Pancreas (tissue), 10 donors: ENCODE results near the gene REV1. TPM values are rescaled to one million over a fixed set of nuclear protein-coding genes. Genes with fewer than 3 reads are reported as not detected.

Experiments used
- ATAC-seq, 4 donors: fragments of 200-7000 bp; cut with Tn5 transposase; one replicate each; pipeline versions ENCODE4 v1.8.0 to v1.9.1; 2020; ENCODE audit warnings: mild to moderate bottlenecking in 4 of 4, moderate library complexity in 4 of 4
- DNase-seq, 6 donors: peaks; one replicate each; pipeline ENCODE4 v3.0.0-alpha.2; 2020
- FAIRE-seq: peaks from 2 replicates; lab custom pipeline; 2012; peaks lifted over from hg19 to GRCh38; lab: Jason Lieb, UNC
- H3K27ac ChIP-seq, 4 donors: fragments of 200-600 bp; sonication (generic); 1 replicate in 3 of 4; 2 replicates in 1 of 4; pipeline versions ENCODE4 v1.5.0 to v1.8.0; 2020
- H3K27me3 ChIP-seq, 4 donors: fragments of 200-600 bp; one replicate each; pipeline ENCODE4 v1.8.0; 2021
- H3K36me3 ChIP-seq, 3 donors: fragments of 200-600 bp; sonication (generic) in 1 of 3; one replicate each; pipeline versions ENCODE4 v1.5.0 to v1.8.0; 2020 to 2021
- H3K4me1 ChIP-seq, 3 donors: fragments of 200-600 bp; one replicate each; pipeline ENCODE4 v1.8.0; 2021
- H3K4me3 ChIP-seq, 4 donors: fragments of 200-600 bp; sonication (generic) in 2 of 4; one replicate each; pipeline versions ENCODE4 v1.5.0 to v1.8.0; 2020 to 2021
- H3K9me3 ChIP-seq, 4 donors: fragments of 200-600 bp; one replicate each; pipeline ENCODE4 v1.8.0; 2021
- CTCF ChIP-seq, 4 donors: fragments of 200-600 bp; sonication (generic) in 3 of 4; IDR thresholded peaks; one replicate each; pipeline versions ENCODE4 v1.5.0 to v1.8.0; 2021; ENCODE audit warnings: antibody characterized with exemption in 4 of 4
- WGBS, 2 donors: extraction: QIAGEN DNeasy Blood & Tissue Kit; methylation state at CpG; one replicate each; pipeline ENCODE4 v1.1.7; 2013; 5-methylcytosine and 5-hydroxymethylcytosine counted together
- intact Hi-C, 3 donors: fragments of 100-400 bp; cut with DNase I; formaldehyde crosslinking; loops; one replicate each; pipeline versions ENCODE4 v1.11.1 to v1.14.2; 2022
- polyA plus RNA-seq, 2 donors: library from polyadenylated mRNA; stranded (reverse); fragments of 200-250 nt; gene quantifications; one replicate each; pipeline ENCODE4 v1.2.3, GENCODE V29; 2013
- total RNA-seq, 6 donors: library from RNA; stranded (reverse); fragmentation: NEBNext Ultra II Directional in 4 of 6; extraction: Animal tissue kit (Norgen Biotek cat#: 25700) in 4 of 6; gene quantifications; one replicate each; pipeline versions ENCODE4 v1.2.1 to v1.2.4, GENCODE V29; 2021 to 2023
- donor health status: healthy with polysubstance abuse.
- donor health status: DM: no; HTN: no; CAD: no; lungs with moderate emphysema.
- donor health status: DM: no; HTN: no; CAD: no.
- donor health status: control.
- donor health status: control.
- donor health status: Bipolar disorder and iron deficiency.
- donor health status: DM: yes; HTN: yes; CAD: no.
- donor health status: DM: no; HTN: no; CAD: no.
- donor health status: DM: no; HTN: no; CAD: no.
- donor health status: DM: yes; HTN: yes; CAD: no.

REV1 gene
- total RNA-seq: 10 to 100 TPM in 5 of 6 donors, 1 to 10 TPM in 1; 9.3 to 19.6 (median 14.1) TPM
- polyA plus RNA-seq: 10 to 100 TPM; 10.7 to 22.6 TPM

- FAIRE-seq: no peak
- intact Hi-C loops: no loop called here
Observed at GRCh38 chr2:99489761-99490622, at the start of gene REV1. Gene REV1 (minus strand): TSS chr2:99490017. CDS start chr2:99464975, 25,042 bp downstream.

GRCh38 chr2:99537910-99538485, 48.2 kb upstream of the REV1 start:
- H3K36me3 ChIP-seq: no peaks in the 10 kb centered on the region
- no peak for TF ChIP-seq CTCF (IDR thresholded peaks at IDR 0.05)
- H3K9me3 ChIP-seq: no peaks in the 10 kb centered on the region
- ATAC-seq (no peak), DNase-seq (no peak), FAIRE-seq (no peak)
- no peaks in the 10 kb centered on the region for H3K4me1 ChIP-seq
- H3K4me3 ChIP-seq: no peak overlapping the region
- 78 to 84% methylated on average over 4 of the region's 4 CpGs for WGBS, 2 donors
- no peak overlapping the region for H3K27ac ChIP-seq
- H3K27me3 ChIP-seq: no peaks in the 10 kb centered on the region
- intact Hi-C loops: no loop called here

More at GRCh38 chr2:99489761-99490622, at the start of gene REV1:
- DNase-seq: peak; percentile 89 to 95 (median 94)
- peak within 1 kb of the TSS; percentile 65 to 94 (median 92) for H3K27ac ChIP-seq
- H3K4me3 ChIP-seq: peak within 1 kb of the TSS; percentile 72 to 84 (median 77)
- H3K36me3 ChIP-seq: no peaks in the 10 kb centered on the region
- peak; percentile 91 to 95 (median 92) for ATAC-seq
- peak; percentile 43 to 66 (median 56) for TF ChIP-seq CTCF (IDR thresholded peaks at IDR 0.05)
- no peaks in the 10 kb centered on the region for H3K9me3 ChIP-seq
- WGBS, 2 donors: 0 to 1% methylated on average over 80 to 113 of the region's 113 CpGs
- H3K4me1 ChIP-seq: peaks cover 3 to 4% (median 4%) of the 10 kb centered on the region in 3 donors
- no peaks in the 10 kb centered on the region for H3K27me3 ChIP-seq

- no peak for TF ChIP-seq CTCF (IDR thresholded peaks at IDR 0.05)
- Histone ChIP-seq H3K36me3 (no peaks in the 10 kb centered on the region), H3K4me3 (no peak overlapping the region), H3K4me1 (no peaks in the 10 kb centered on the region), H3K27ac (no peak overlapping the region), H3K27me3 (no peaks in the 10 kb centered on the region), H3K9me3 (no peaks in the 10 kb centered on the region)
- WGBS, 2 donors: 83 to 88% methylated on average over 2 of the region's 2 CpGs
- ATAC-seq (no peak), DNase-seq (no peak), FAIRE-seq (no peak)
- intact Hi-C loops: no loop called here
Observed at GRCh38 chr2:99524056-99524455, 34.2 kb upstream of the REV1 start.

GRCh38 chr2:99522157-99522556, 32.3 kb upstream of the REV1 start:
- no peaks in the 10 kb centered on the region for H3K36me3 ChIP-seq
- no peak for ATAC-seq
- H3K9me3 ChIP-seq: no peaks in the 10 kb centered on the region
- H3K4me3 ChIP-seq: no peak overlapping the region
- no peak for TF ChIP-seq CTCF (IDR thresholded peaks at IDR 0.05)
- no peak for DNase-seq
- no peaks in the 10 kb centered on the region for H3K27me3 ChIP-seq
- 81 to 83% methylated on average over 2 of the region's 2 CpGs for WGBS, 2 donors
- H3K27ac ChIP-seq: no peak overlapping the region
- H3K4me1 ChIP-seq: no peaks in the 10 kb centered on the region
- intact Hi-C loops: no loop called here
- no peak for FAIRE-seq
